SK-N-SH (cell line): Measurements from ENCODE around the gene CNTN4. TPM values are rescaled to one million over a fixed set of nuclear protein-coding genes. Genes with fewer than 3 reads are reported as not detected.

Experiments
- CTCF ChIA-PET: fragments of 300-600, 350-600 bp; formaldehyde crosslinking; extraction: SDS; loops from one replicate; lab custom pipeline; 2021; lab: Yijun Ruan, JAX
- POLR2A ChIA-PET: fragments of 350-600 bp; sonication (Branson Sonifier 250); formaldehyde crosslinking; extraction: SDS; loops from one replicate; lab custom pipeline; 2020; ENCODE audit warnings: antibody characterized with exemption, inconsistent platforms; lab: Yijun Ruan, JAX
- DNase-seq: peaks from one replicate; pipeline ENCODE4 v3.0.0; 2012
- H2AFZ ChIP-seq: fragments of 200-600 bp; sonication (generic); 2 replicates; pipeline ENCODE4 v1.8.1; 2016; ENCODE audit warnings: antibody characterized with exemption, mild to moderate bottlenecking, low read depth
- H3F3A ChIP-seq: fragments of 200-600 bp; sonication (generic); replicated peaks from 2 replicates; pipeline ENCODE3; 2016; ENCODE audit warnings: antibody characterized with exemption, mild to moderate bottlenecking; ENCODE audit not compliant: insufficient read depth
- H3K27ac ChIP-seq, 2 experiments: fragments of 200-500 bp in 1 of 2; fragments of 200-600 bp in 1 of 2; sonication (Bioruptor generic) in 1 of 2; sonication (generic), shearing (Covaris generic) in 1 of 2; 2 replicates each; pipeline versions ENCODE4 v1.5.1 to v1.6.1; 2014 to 2016; ENCODE audit warnings: low read depth in 2 of 2, inconsistent platforms in 1 of 2, low read length in 1 of 2, mild to moderate bottlenecking in 1 of 2, mixed read lengths in 1 of 2
- H3K27me3 ChIP-seq: fragments of 200-600 bp; sonication (generic), shearing (Covaris generic); 2 replicates; pipeline ENCODE4 v1.6.1; 2016; ENCODE audit warnings: mixed run types; ENCODE audit not compliant: insufficient read depth
- H3K36me3 ChIP-seq, 2 experiments: fragments of 200-500 bp in 1 of 2; fragments of 200-600 bp in 1 of 2; sonication (Bioruptor generic) in 1 of 2; sonication (generic) in 1 of 2; replicated peaks in 1 of 2; 2 replicates each; pipeline versions ENCODE3 to v1.5.1; 2014 to 2016; ENCODE audit warnings: low read length in 1 of 2, mild to moderate bottlenecking in 1 of 2; ENCODE audit not compliant: insufficient read depth in 2 of 2, control insufficient read depth in 1 of 2
- H3K4me1 ChIP-seq, 2 experiments: fragments of 200-500 bp in 1 of 2; fragments of 200-600 bp in 1 of 2; sonication (Bioruptor generic) in 1 of 2; sonication (generic), shearing (Covaris generic) in 1 of 2; 2 replicates each; pipeline versions ENCODE4 v1.5.1 to v1.6.1; 2014 to 2016; ENCODE audit warnings: low read depth in 1 of 2, low read length in 1 of 2, mixed run types in 1 of 2; ENCODE audit not compliant: insufficient read depth in 2 of 2, control insufficient read depth in 1 of 2
- H3K4me2 ChIP-seq: fragments of 200-600 bp; sonication (generic), shearing (Covaris generic); 2 replicates; pipeline ENCODE4 v1.6.1; 2017; ENCODE audit warnings: mixed run types
- H3K4me3 ChIP-seq, 2 experiments: fragments of 200-500 bp in 1 of 2; fragments of 200-600 bp in 1 of 2; sonication (Bioruptor generic) in 1 of 2; sonication (generic), shearing (Covaris generic) in 1 of 2; 2 replicates each; pipeline versions ENCODE4 v1.5.1 to v1.8.1; 2014 to 2016; ENCODE audit warnings: low read depth in 2 of 2, inconsistent platforms in 1 of 2, low read length in 1 of 2, mild to moderate bottlenecking in 1 of 2, mixed read lengths in 1 of 2, moderate library complexity in 1 of 2
- H3K79me2 ChIP-seq: fragments of 200-600 bp; sonication (generic); 2 replicates; pipeline ENCODE4 v1.8.1; 2017; ENCODE audit warnings: mild to moderate bottlenecking; ENCODE audit not compliant: insufficient read depth
- H3K9ac ChIP-seq: fragments of 200-600 bp; sonication (generic); 2 replicates; pipeline ENCODE4 v1.6.1; 2017; ENCODE audit warnings: mixed run types
- H3K9me2 ChIP-seq: fragments of 200-600 bp; sonication (generic); 2 replicates; pipeline ENCODE4 v1.6.1; 2017; ENCODE audit warnings: mixed run types
- H3K9me3 ChIP-seq: fragments of 200-600 bp; sonication (generic); 2 replicates; pipeline ENCODE4 v1.6.1; 2017; ENCODE audit warnings: mixed run types, mild to moderate bottlenecking, moderate library complexity
- H4K20me1 ChIP-seq: fragments of 200-600 bp; sonication (generic); 2 replicates; pipeline ENCODE4 v1.6.1; 2017; ENCODE audit warnings: mild to moderate bottlenecking, mixed run types; ENCODE audit not compliant: insufficient read depth
- CTCF ChIP-seq: fragments of 200-600 bp; sonication (generic); IDR thresholded peaks from 2 replicates; pipeline ENCODE4 v1.6.1; 2017; ENCODE audit warnings: antibody characterized with exemption, mild to moderate bottlenecking, moderate library complexity
- ELF1 ChIP-seq: IDR thresholded peaks from 2 replicates; pipeline ENCODE4 v1.4.0; 2012
- FOSL2 ChIP-seq: IDR thresholded peaks from 2 replicates; pipeline ENCODE4 v1.4.0; 2012; ENCODE audit warnings: low read depth, mild to moderate bottlenecking, moderate library complexity, borderline replicate concordance
- FOXM1 ChIP-seq: IDR thresholded peaks from 2 replicates; pipeline ENCODE4 v1.4.0; 2012; ENCODE audit warnings: low read depth, mild to moderate bottlenecking
- IRF3 ChIP-seq: fragments of 150-350 bp; IDR thresholded peaks from 2 replicates; pipeline ENCODE4 v1.6.1; 2016; ENCODE audit warnings: mild to moderate bottlenecking, low read depth, low read length
- MEF2A ChIP-seq: IDR thresholded peaks from 2 replicates; pipeline ENCODE4 v1.4.0; 2012; ENCODE audit warnings: low read depth, borderline replicate concordance
- RAD21 ChIP-seq: IDR thresholded peaks from 2 replicates; pipeline ENCODE4 v1.6.1; 2012; ENCODE audit warnings: mild to moderate bottlenecking, low read length
- RCOR1 ChIP-seq: fragments of 150-350 bp; IDR thresholded peaks from 2 replicates; pipeline ENCODE4 v1.6.1; 2017; ENCODE audit warnings: antibody characterized with exemption, low read length
- RXRA ChIP-seq: IDR thresholded peaks from 2 replicates; pipeline ENCODE4 v1.4.0; 2012; ENCODE audit warnings: low read depth, mild to moderate bottlenecking, borderline replicate concordance
- SIN3A ChIP-seq: IDR thresholded peaks from 2 replicates; pipeline ENCODE4 v1.6.1; 2012; ENCODE audit warnings: low read depth, mild to moderate bottlenecking, low read length, moderate library complexity, borderline replicate concordance
- TCF12 ChIP-seq: IDR thresholded peaks from 2 replicates; pipeline ENCODE4 v1.4.0; 2012
- TEAD4 ChIP-seq: IDR thresholded peaks from 2 replicates; pipeline ENCODE4 v1.4.0; 2012; ENCODE audit warnings: mild to moderate bottlenecking, borderline replicate concordance; ENCODE audit not compliant: insufficient read depth
- ZBTB33 ChIP-seq: IDR thresholded peaks from 2 replicates; pipeline ENCODE4 v1.4.0; 2012; ENCODE audit warnings: low read depth, borderline replicate concordance
- WGBS: methylation state at CpG from one replicate; pipeline ENCODE4 v1.1.6; 2017; ENCODE audit warnings: low lambda C conversion rate; 5-methylcytosine and 5-hydroxymethylcytosine counted together
- polyA plus RNA-seq, 3 experiments: library from polyadenylated mRNA; depleted of rRNA; stranded (reverse); fragments of >200 nt; gene quantifications; 2 replicates each; pipeline ENCODE4 v1.2.3, GENCODE V29; 2012
- TF ChIP-seq, protein P1 (sequence below): fragments of 150-350 bp; IDR thresholded peaks from 2 replicates; pipeline ENCODE4 v1.6.1; 2017; ENCODE audit warnings: antibody characterized with exemption, low read length, low read depth, borderline replicate concordance
- TF ChIP-seq, protein P2 (sequence below): IDR thresholded peaks from 2 replicates; pipeline ENCODE4 v1.4.0; 2012; ENCODE audit warnings: low read depth, borderline replicate concordance
- TF ChIP-seq, protein P3 (sequence below): IDR thresholded peaks from 2 replicates; pipeline ENCODE4 v1.6.1; 2012; ENCODE audit warnings: mild to moderate bottlenecking, low read depth, low read length, moderate library complexity

CNTN4 gene
- polyA plus RNA-seq, 1 of the 3 experiments (the other 2 are of a cell fraction): 0.12 TPM

GRCh38 chr3:2944628-2945027, 846.0 kb downstream of the CNTN4 start (continued):
- TF ChIP-seq, protein P1, sequence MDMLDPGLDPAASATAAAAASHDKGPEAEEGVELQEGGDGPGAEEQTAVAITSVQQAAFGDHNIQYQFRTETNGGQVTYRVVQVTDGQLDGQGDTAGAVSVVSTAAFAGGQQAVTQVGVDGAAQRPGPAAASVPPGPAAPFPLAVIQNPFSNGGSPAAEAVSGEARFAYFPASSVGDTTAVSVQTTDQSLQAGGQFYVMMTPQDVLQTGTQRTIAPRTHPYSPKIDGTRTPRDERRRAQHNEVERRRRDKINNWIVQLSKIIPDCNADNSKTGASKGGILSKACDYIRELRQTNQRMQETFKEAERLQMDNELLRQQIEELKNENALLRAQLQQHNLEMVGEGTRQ: no peak
- TF ChIP-seq RCOR1 (no peak), ELF1 (no peak), CTCF (no peak), SIN3A (no peak), TEAD4 (no peak)
- TF ChIP-seq, protein P2, sequence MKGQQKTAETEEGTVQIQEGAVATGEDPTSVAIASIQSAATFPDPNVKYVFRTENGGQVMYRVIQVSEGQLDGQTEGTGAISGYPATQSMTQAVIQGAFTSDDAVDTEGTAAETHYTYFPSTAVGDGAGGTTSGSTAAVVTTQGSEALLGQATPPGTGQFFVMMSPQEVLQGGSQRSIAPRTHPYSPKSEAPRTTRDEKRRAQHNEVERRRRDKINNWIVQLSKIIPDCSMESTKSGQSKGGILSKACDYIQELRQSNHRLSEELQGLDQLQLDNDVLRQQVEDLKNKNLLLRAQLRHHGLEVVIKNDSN: no peak

DNA sequence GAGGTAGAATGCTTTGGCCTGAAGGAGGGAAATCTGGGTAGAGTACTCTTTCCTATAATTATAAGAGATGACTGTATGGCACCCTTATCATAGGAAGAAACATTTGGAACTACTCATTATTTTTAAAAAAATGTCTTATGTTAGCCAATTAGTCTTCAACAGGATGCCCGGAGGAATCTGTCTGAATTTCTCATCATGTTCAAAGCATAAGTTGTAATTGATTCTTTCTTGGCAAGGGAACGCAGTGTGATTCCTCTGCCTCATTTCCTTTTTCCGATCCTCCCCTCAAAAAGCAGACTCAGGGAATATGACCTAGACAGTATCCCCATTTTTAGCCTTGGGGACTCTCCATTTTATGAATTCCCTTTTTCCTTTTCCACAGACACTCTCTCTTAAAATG, 846.5 kb downstream of the CNTN4 start:
- no peak overlapping the region for H3K9ac ChIP-seq
- no peak overlapping the region for H3K4me2 ChIP-seq
- ChIA-PET CTCF (interaction anchor here (1.2 kb wide), 1 partner anchor 795 kb away, joined by 4 read pairs; no protein-coding TSS in a partner anchor), POLR2A (no interaction called here)
- peaks cover 0 to 4% of the 10 kb centered on the region in 2 experiments; a peak in 2 of 4 replicates for H3K4me1 ChIP-seq
- H3K79me2 ChIP-seq: no peaks in the 10 kb centered on the region; the same call in 1 of the 2 replicates
- 37% methylated on average over 3 of the region's 3 CpGs for WGBS
- no peaks in the 10 kb centered on the region for H3K9me2 ChIP-seq
- H3K9me3 ChIP-seq: no peaks in the 10 kb centered on the region
- no peaks in the 10 kb centered on the region for H3F3A ChIP-seq
- no peak for DNase-seq
- no peaks in the 10 kb centered on the region for H3K27me3 ChIP-seq
- no peak overlapping the region for H2AFZ ChIP-seq
- H3K36me3 ChIP-seq: no peaks in the 10 kb centered on the region
- H3K4me3 ChIP-seq: no peak overlapping the region
- H3K27ac ChIP-seq: no peak overlapping the region
- H4K20me1 ChIP-seq: no peaks in the 10 kb centered on the region
- no peak for TF ChIP-seq FOXM1
- TF ChIP-seq RXRA: no peak
- TF ChIP-seq, protein P3, sequence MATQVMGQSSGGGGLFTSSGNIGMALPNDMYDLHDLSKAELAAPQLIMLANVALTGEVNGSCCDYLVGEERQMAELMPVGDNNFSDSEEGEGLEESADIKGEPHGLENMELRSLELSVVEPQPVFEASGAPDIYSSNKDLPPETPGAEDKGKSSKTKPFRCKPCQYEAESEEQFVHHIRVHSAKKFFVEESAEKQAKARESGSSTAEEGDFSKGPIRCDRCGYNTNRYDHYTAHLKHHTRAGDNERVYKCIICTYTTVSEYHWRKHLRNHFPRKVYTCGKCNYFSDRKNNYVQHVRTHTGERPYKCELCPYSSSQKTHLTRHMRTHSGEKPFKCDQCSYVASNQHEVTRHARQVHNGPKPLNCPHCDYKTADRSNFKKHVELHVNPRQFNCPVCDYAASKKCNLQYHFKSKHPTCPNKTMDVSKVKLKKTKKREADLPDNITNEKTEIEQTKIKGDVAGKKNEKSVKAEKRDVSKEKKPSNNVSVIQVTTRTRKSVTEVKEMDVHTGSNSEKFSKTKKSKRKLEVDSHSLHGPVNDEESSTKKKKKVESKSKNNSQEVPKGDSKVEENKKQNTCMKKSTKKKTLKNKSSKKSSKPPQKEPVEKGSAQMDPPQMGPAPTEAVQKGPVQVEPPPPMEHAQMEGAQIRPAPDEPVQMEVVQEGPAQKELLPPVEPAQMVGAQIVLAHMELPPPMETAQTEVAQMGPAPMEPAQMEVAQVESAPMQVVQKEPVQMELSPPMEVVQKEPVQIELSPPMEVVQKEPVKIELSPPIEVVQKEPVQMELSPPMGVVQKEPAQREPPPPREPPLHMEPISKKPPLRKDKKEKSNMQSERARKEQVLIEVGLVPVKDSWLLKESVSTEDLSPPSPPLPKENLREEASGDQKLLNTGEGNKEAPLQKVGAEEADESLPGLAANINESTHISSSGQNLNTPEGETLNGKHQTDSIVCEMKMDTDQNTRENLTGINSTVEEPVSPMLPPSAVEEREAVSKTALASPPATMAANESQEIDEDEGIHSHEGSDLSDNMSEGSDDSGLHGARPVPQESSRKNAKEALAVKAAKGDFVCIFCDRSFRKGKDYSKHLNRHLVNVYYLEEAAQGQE: no peak
- TF ChIP-seq MEF2A: no peak
- TF ChIP-seq CTCF: no peak
- no peak for TF ChIP-seq TCF12
- TF ChIP-seq RAD21: no peak
- TF ChIP-seq RCOR1: no peak
- no peak for TF ChIP-seq FOSL2
- TF ChIP-seq IRF3: no peak
- no peak for TF ChIP-seq SIN3A
- no peak for TF ChIP-seq ZBTB33
- TF ChIP-seq, protein P2: no peak
